Stimulated activated naive CD8-positive, alpha-beta T cell treated with anti-CD3 and anti-CD28 coated beads, Interleukin-15, Interleukin-2, amounts not matched to agents 100 ng/mL and 50 ng/mL, for 24 hours (primary cell): Measurements from ENCODE around the gene NLRP8.
"Not testable (repeated sequence)": the region's sequence is repeated elsewhere in the genome, so short reads cannot be mapped to it uniquely, and the experiment has no call there.

Experiments
- H3K27ac Mint-ChIP-seq: one replicate; pipeline ENCODE4 v1.8.0; 2021; ENCODE audit warnings: mild to moderate bottlenecking, mixed read lengths
- H3K27me3 Mint-ChIP-seq: one replicate; pipeline ENCODE4 v1.8.0; 2021; ENCODE audit warnings: mixed read lengths
- H3K36me3 Mint-ChIP-seq: one replicate; pipeline ENCODE4 v1.8.0; 2021; ENCODE audit warnings: low read depth, mixed read lengths
- H3K4me1 Mint-ChIP-seq: one replicate; pipeline ENCODE4 v1.8.0; 2021; ENCODE audit warnings: low read depth, mixed read lengths
- H3K4me3 Mint-ChIP-seq: one replicate; pipeline ENCODE4 v1.8.0; 2021; ENCODE audit warnings: mild to moderate bottlenecking, mixed read lengths
- H3K9me3 Mint-ChIP-seq: one replicate; pipeline ENCODE4 v1.8.0; 2021; ENCODE audit warnings: mixed read lengths

The NLRP8 gene

GRCh38 chr19:55939206-55939605 lies 8.4 kb upstream of the NLRP8 start:
- Mint-ChIP-seq H3K4me3 (no peak overlapping the region), H3K27ac (no peak overlapping the region), H3K36me3 (no peaks in the 10 kb centered on the region), H3K4me1 (no peaks in the 10 kb centered on the region), H3K9me3 (peaks cover 8% of the 10 kb centered on the region), H3K27me3 (no peaks in the 10 kb centered on the region)

- H3K4me1 Mint-ChIP-seq, result no peaks in the 10 kb centered on the region
- H3K4me3 Mint-ChIP-seq, result no peak overlapping the region
- no peak overlapping the region for H3K27ac Mint-ChIP-seq
- no peaks in the 10 kb centered on the region for H3K36me3 Mint-ChIP-seq
- peaks cover 8% of the 10 kb centered on the region for H3K9me3 Mint-ChIP-seq
- H3K27me3 Mint-ChIP-seq, result no peaks in the 10 kb centered on the region
Observed at GRCh38 chr19:55940306-55940705, 7.3 kb upstream of the NLRP8 start.

GRCh38 chr19:55950566-55950965 lies 2.9 kb downstream of the NLRP8 start:
- not testable (repeated sequence) for H3K27me3 Mint-ChIP-seq, H3K27ac Mint-ChIP-seq, H3K36me3 Mint-ChIP-seq, H3K4me3 Mint-ChIP-seq, H3K4me1 Mint-ChIP-seq
- peaks cover 13% of the 10 kb centered on the region for H3K9me3 Mint-ChIP-seq

- Mint-ChIP-seq H3K27ac (no peak overlapping the region), H3K9me3 (no peaks in the 10 kb centered on the region), H3K36me3 (no peaks in the 10 kb centered on the region), H3K4me1 (no peaks in the 10 kb centered on the region), H3K27me3 (no peaks in the 10 kb centered on the region), H3K4me3 (no peak overlapping the region)
Observed at GRCh38 chr19:55956431-55956830, 8.8 kb downstream of the NLRP8 start.

GRCh38 chr19:55958356-55958755 lies 10.7 kb downstream of the NLRP8 start:
- no peak overlapping the region for H3K27ac Mint-ChIP-seq
- H3K4me1 Mint-ChIP-seq, result no peaks in the 10 kb centered on the region

GRCh38 chr19:55959996-55960675 lies 12.5 kb downstream of the NLRP8 start:
- Mint-ChIP-seq H3K4me1 (no peaks in the 10 kb centered on the region), H3K4me3 (no peak overlapping the region), H3K36me3 (no peaks in the 10 kb centered on the region), H3K27ac (no peak overlapping the region), H3K27me3 (no peaks in the 10 kb centered on the region), H3K9me3 (peaks cover 5% of the 10 kb centered on the region)

More at GRCh38 chr19:55958356-55958755, 10.7 kb downstream of the NLRP8 start:
- no peaks in the 10 kb centered on the region for H3K9me3 Mint-ChIP-seq
- H3K36me3 Mint-ChIP-seq, result no peaks in the 10 kb centered on the region
- no peaks in the 10 kb centered on the region for H3K27me3 Mint-ChIP-seq
- no peak overlapping the region for H3K4me3 Mint-ChIP-seq

GRCh38 chr19:55962186-55962585 lies 14.6 kb downstream of the NLRP8 start:
- no peaks in the 10 kb centered on the region for H3K36me3 Mint-ChIP-seq
- no peak overlapping the region for H3K4me3 Mint-ChIP-seq
- H3K27ac Mint-ChIP-seq, result no peak overlapping the region
- no peaks in the 10 kb centered on the region for H3K4me1 Mint-ChIP-seq
- peaks cover 10% of the 10 kb centered on the region for H3K9me3 Mint-ChIP-seq
- H3K27me3 Mint-ChIP-seq, result no peaks in the 10 kb centered on the region

GRCh38 chr19:55973982-55974381 lies 26.4 kb downstream of the NLRP8 start:
- Mint-ChIP-seq H3K27ac (no peak overlapping the region), H3K9me3 (peaks cover 34% of the 10 kb centered on the region), H3K27me3 (peaks cover 10% of the 10 kb centered on the region), H3K4me1 (no peaks in the 10 kb centered on the region), H3K36me3 (no peaks in the 10 kb centered on the region), H3K4me3 (no peak overlapping the region)

GRCh38 chr19:55980415-55980814 lies 32.8 kb downstream of the NLRP8 start:
- Mint-ChIP-seq H3K27ac (no peak overlapping the region), H3K27me3 (peaks cover 4% of the 10 kb centered on the region), H3K9me3 (peaks cover 25% of the 10 kb centered on the region), H3K4me3 (no peak overlapping the region), H3K4me1 (no peaks in the 10 kb centered on the region), H3K36me3 (no peaks in the 10 kb centered on the region)

- H3K4me1 Mint-ChIP-seq, result no peaks in the 10 kb centered on the region
Observed at GRCh38 chr19:55985254-55985653, 37.6 kb downstream of the NLRP8 start.

GRCh38 chr19:55986487-55986886 lies 38.9 kb downstream of the NLRP8 start, which contains the start of gene NLRP5:
TSS of gene NLRP5 (plus strand) at chr19:55986775.
- Mint-ChIP-seq H3K27me3 (no peaks in the 10 kb centered on the region), H3K27ac (no peak within 1 kb of the TSS), H3K36me3 (no peaks in the 10 kb centered on the region), H3K4me3 (no peak within 1 kb of the TSS), H3K4me1 (no peaks in the 10 kb centered on the region), H3K9me3 (peaks cover 12% of the 10 kb centered on the region)

More at GRCh38 chr19:55985254-55985653, 37.6 kb downstream of the NLRP8 start:
- Mint-ChIP-seq H3K9me3 (peaks cover 8% of the 10 kb centered on the region), H3K4me3 (no peak overlapping the region), H3K27me3 (no peaks in the 10 kb centered on the region), H3K36me3 (no peaks in the 10 kb centered on the region), H3K27ac (no peak overlapping the region)

GRCh38 chr19:55990831-55991230 lies 43.2 kb downstream of the NLRP8 start:
- no peaks in the 10 kb centered on the region for H3K36me3 Mint-ChIP-seq
- H3K4me1 Mint-ChIP-seq, result no peaks in the 10 kb centered on the region
- H3K27me3 Mint-ChIP-seq, result no peaks in the 10 kb centered on the region
- no peak overlapping the region for H3K27ac Mint-ChIP-seq
- peaks cover 11% of the 10 kb centered on the region for H3K9me3 Mint-ChIP-seq
- H3K4me3 Mint-ChIP-seq, result no peak overlapping the region

- H3K27ac Mint-ChIP-seq, result no peak overlapping the region
- H3K4me1 Mint-ChIP-seq, result no peaks in the 10 kb centered on the region
- no peak overlapping the region for H3K4me3 Mint-ChIP-seq
- H3K27me3 Mint-ChIP-seq, result no peaks in the 10 kb centered on the region
- H3K36me3 Mint-ChIP-seq, result no peaks in the 10 kb centered on the region
- H3K9me3 Mint-ChIP-seq, result peaks cover 18% of the 10 kb centered on the region
Observed at GRCh38 chr19:55993492-55993891, 45.9 kb downstream of the NLRP8 start.

- H3K9me3 Mint-ChIP-seq, result peaks cover 20% of the 10 kb centered on the region
- no peak overlapping the region for H3K4me3 Mint-ChIP-seq
- no peaks in the 10 kb centered on the region for H3K27me3 Mint-ChIP-seq
- no peaks in the 10 kb centered on the region for H3K36me3 Mint-ChIP-seq
- no peak overlapping the region for H3K27ac Mint-ChIP-seq
- H3K4me1 Mint-ChIP-seq, result no peaks in the 10 kb centered on the region
Observed at GRCh38 chr19:56014765-56015164, 67.1 kb downstream of the NLRP8 start.

- H3K36me3 Mint-ChIP-seq, result no peaks in the 10 kb centered on the region
- H3K9me3 Mint-ChIP-seq, result peaks cover 20% of the 10 kb centered on the region
- no peak overlapping the region for H3K4me3 Mint-ChIP-seq
- no peaks in the 10 kb centered on the region for H3K27me3 Mint-ChIP-seq
- no peaks in the 10 kb centered on the region for H3K4me1 Mint-ChIP-seq
- H3K27ac Mint-ChIP-seq, result no peak overlapping the region
Observed at GRCh38 chr19:56015756-56016155, 68.1 kb downstream of the NLRP8 start.

GRCh38 chr19:56019325-56019724 lies 71.7 kb downstream of the NLRP8 start:
- H3K27ac Mint-ChIP-seq, H3K36me3 Mint-ChIP-seq, H3K4me3 Mint-ChIP-seq, H3K4me1 Mint-ChIP-seq, H3K27me3 Mint-ChIP-seq: not testable (repeated sequence)
- H3K9me3 Mint-ChIP-seq, result peaks cover 17% of the 10 kb centered on the region
